GM20000 (cell line): ENCODE data around the gene GLI3.

Source experiments
- DNase-seq: peaks from one replicate; pipeline ENCODE4 v3.0.0; 2012; ENCODE audit warnings: low spot score
- TF ChIP-seq, protein P1 (sequence below): IDR thresholded peaks from 2 replicates; pipeline ENCODE4 v1.5.1; 2012; ENCODE audit warnings: mild to moderate bottlenecking, control low read depth; ENCODE audit errors: extremely low read depth, missing control alignments

Gene GLI3

GRCh38 chr7:42236266-42236975, 588 bp downstream of the GLI3 start:
- TF ChIP-seq, protein P1, sequence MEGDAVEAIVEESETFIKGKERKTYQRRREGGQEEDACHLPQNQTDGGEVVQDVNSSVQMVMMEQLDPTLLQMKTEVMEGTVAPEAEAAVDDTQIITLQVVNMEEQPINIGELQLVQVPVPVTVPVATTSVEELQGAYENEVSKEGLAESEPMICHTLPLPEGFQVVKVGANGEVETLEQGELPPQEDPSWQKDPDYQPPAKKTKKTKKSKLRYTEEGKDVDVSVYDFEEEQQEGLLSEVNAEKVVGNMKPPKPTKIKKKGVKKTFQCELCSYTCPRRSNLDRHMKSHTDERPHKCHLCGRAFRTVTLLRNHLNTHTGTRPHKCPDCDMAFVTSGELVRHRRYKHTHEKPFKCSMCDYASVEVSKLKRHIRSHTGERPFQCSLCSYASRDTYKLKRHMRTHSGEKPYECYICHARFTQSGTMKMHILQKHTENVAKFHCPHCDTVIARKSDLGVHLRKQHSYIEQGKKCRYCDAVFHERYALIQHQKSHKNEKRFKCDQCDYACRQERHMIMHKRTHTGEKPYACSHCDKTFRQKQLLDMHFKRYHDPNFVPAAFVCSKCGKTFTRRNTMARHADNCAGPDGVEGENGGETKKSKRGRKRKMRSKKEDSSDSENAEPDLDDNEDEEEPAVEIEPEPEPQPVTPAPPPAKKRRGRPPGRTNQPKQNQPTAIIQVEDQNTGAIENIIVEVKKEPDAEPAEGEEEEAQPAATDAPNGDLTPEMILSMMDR, result no peak
- DNase-seq, result peak; percentile 68

DNA sequence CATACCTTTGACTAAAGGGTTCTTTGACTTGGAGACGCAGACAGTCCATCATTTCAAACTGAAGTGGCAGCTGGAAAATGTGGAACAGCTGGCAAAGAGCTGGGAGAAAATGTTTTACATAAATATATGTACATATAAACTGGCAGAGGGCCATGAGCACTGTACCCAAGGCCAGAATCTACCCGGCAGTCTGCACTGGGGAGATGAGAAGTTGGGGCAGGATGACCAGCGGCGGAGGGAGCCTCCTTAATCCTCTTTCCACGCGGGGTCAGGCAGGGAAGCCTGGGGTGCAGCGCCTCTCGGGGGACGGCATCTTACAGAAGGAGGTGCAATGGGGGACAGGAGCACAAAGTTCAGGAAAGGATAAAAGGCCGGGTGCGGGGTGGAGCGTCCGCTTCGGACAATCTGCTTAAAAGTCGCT, 1.3 kb downstream of the GLI3 start:
- TF ChIP-seq, protein P1, result no peak
- DNase-seq, result no peak

- TF ChIP-seq, protein P1, result no peak
- no peak for DNase-seq
Measured at GRCh38 chr7:42234736-42235135, 2.3 kb downstream of the GLI3 start.

- no peak for DNase-seq
- TF ChIP-seq, protein P1, result no peak
Measured at GRCh38 chr7:42233695-42234331, 3.2 kb downstream of the GLI3 start.

- TF ChIP-seq, protein P1, result no peak
- DNase-seq, result no peak
Measured at GRCh38 chr7:42233171-42233570, 3.8 kb downstream of the GLI3 start.

GRCh38 chr7:42232275-42232674, 4.7 kb downstream of the GLI3 start:
- TF ChIP-seq, protein P1, result no peak
- DNase-seq, result no peak

- no peak for DNase-seq
- TF ChIP-seq, protein P1, result no peak
Measured at GRCh38 chr7:42231043-42231787, 5.8 kb downstream of the GLI3 start.
